ENCODE data around the gene CDAN1. TPM values are rescaled to one million over a fixed set of nuclear protein-coding genes. Genes with fewer than 3 reads are reported as not detected.

The CDAN1 gene
- polyA plus RNA-seq (2013, experiment 1 of 2) = 7.9 TPM
- 7.9 TPM for polyA plus RNA-seq (2013, experiment 2 of 2)

- H3K9ac ChIP-seq (ENCODE audit: low read depth, low read length, poor library complexity) = peak within 1 kb of the TSS; percentile 96
- peak within 1 kb of the TSS; percentile 96 for H2AFZ ChIP-seq (ENCODE audit: low read length)
- WGBS, 2 donors (ENCODE audit: extremely low coverage in 2 of 2, insufficient read length in 2 of 2, insufficient replicate concordance in 1 of 2) = no CpG with 5 or more reads among the region's 76 CpGs
- H3K4ac ChIP-seq (ENCODE audit: low read length) = no peak within 1 kb of the TSS
- peaks cover 26 to 38% of the 10 kb centered on the region in 2 donors for H3K36me3 ChIP-seq (replicated peaks in 1 of 2; ENCODE audit: control insufficient read depth in 2 of 2, insufficient read depth in 2 of 2, low read length in 2 of 2)
- H2BK15ac ChIP-seq (ENCODE audit: low read length) = peak within 1 kb of the TSS; percentile 39
- no peak within 1 kb of the TSS for H4K91ac ChIP-seq (ENCODE audit: low read depth, low read length, poor library complexity)
- H3K27me3 ChIP-seq (ENCODE audit: control insufficient read depth in 3 of 3, insufficient read depth in 3 of 3, low read depth in 1 of 3, low read length in 3 of 3) = no peaks in the 10 kb centered on the region
- peak within 1 kb of the TSS; percentile 65 for H2AK5ac ChIP-seq (ENCODE audit: low read depth, low read length)
- H4K8ac ChIP-seq (ENCODE audit: low read depth, low read length) = no peak within 1 kb of the TSS
- H3K9me3 ChIP-seq (replicated peaks in 1 of 2; ENCODE audit: control insufficient read depth in 2 of 2, insufficient read depth in 1 of 2, low read depth in 1 of 2, low read length in 2 of 2) = no peaks in the 10 kb centered on the region
- peak within 1 kb of the TSS; percentile 72 for H3K27ac ChIP-seq (replicated peaks; ENCODE audit: low read length)
- H3K4me1 ChIP-seq (ENCODE audit: control insufficient read depth in 2 of 2, insufficient read depth in 1 of 2, low read depth in 1 of 2, low read length in 2 of 2) = peaks cover 3% of the 10 kb centered on the region in 2 donors
- H3K14ac ChIP-seq (ENCODE audit: low read length) = no peak within 1 kb of the TSS
- peak within 1 kb of the TSS; percentile 96 for H3K23ac ChIP-seq (ENCODE audit: low read depth, low read length, poor library complexity)
- peak; percentile 86 for DNase-seq (ENCODE audit: low spot score)
- peak within 1 kb of the TSS; percentile 88 for H3K4me2 ChIP-seq (ENCODE audit: insufficient read depth, low read length, poor library complexity, severe bottlenecking)
- H3K4me3 ChIP-seq (ENCODE audit: low read length in 2 of 2) = peak within 1 kb of the TSS; percentile 94 to 98
- H3K79me1 ChIP-seq (ENCODE audit: low read depth, low read length) = no peaks in the 10 kb centered on the region
- H2BK120ac ChIP-seq (ENCODE audit: low read depth, low read length) = no peak within 1 kb of the TSS
- peak within 1 kb of the TSS; percentile 95 for H3K18ac ChIP-seq (ENCODE audit: low read length)
- H2BK12ac ChIP-seq (ENCODE audit: low read length) = no peak within 1 kb of the TSS
- H2BK5ac ChIP-seq (ENCODE audit: low read length) = peak within 1 kb of the TSS; percentile 45
Measured at GRCh38 chr15:42736793-42737528, at the start of gene CDAN1. TSS of gene CDAN1 (minus strand) at chr15:42737128. CDS start at chr15:42737102, 26 bp downstream.

- no CpG with 5 or more reads among the region's 2 CpGs for WGBS, 2 donors (ENCODE audit: extremely low coverage in 2 of 2, insufficient read length in 2 of 2, insufficient replicate concordance in 1 of 2)
Measured at GRCh38 chr15:42785569-42785968, 48.6 kb upstream of the CDAN1 start.

GRCh38 chr15:42784705-42785104 is 47.8 kb upstream of the CDAN1 start:
- no peak overlapping the region for H3K4me3 ChIP-seq (ENCODE audit: low read length in 2 of 2)
- no peaks in the 10 kb centered on the region for H3K9me3 ChIP-seq (replicated peaks in 1 of 2; ENCODE audit: control insufficient read depth in 2 of 2, insufficient read depth in 1 of 2, low read depth in 1 of 2, low read length in 2 of 2)
- no peak overlapping the region for H2BK15ac ChIP-seq (ENCODE audit: low read length)
- H3K23ac ChIP-seq (ENCODE audit: low read depth, low read length, poor library complexity) = no peak overlapping the region
- H4K8ac ChIP-seq (ENCODE audit: low read depth, low read length) = no peak overlapping the region
- no peak overlapping the region for H2BK120ac ChIP-seq (ENCODE audit: low read depth, low read length)
- H4K91ac ChIP-seq (ENCODE audit: low read depth, low read length, poor library complexity) = no peak overlapping the region
- no CpG with 5 or more reads among the region's 1 CpG for WGBS, 2 donors (ENCODE audit: extremely low coverage in 2 of 2, insufficient read length in 2 of 2, insufficient replicate concordance in 1 of 2)
- H2BK12ac ChIP-seq (ENCODE audit: low read length) = no peak overlapping the region
- no peak overlapping the region for H3K9ac ChIP-seq (ENCODE audit: low read depth, low read length, poor library complexity)
- H3K14ac ChIP-seq (ENCODE audit: low read length) = no peak overlapping the region
- no peak overlapping the region for H2BK5ac ChIP-seq (ENCODE audit: low read length)
- H3K4me2 ChIP-seq (ENCODE audit: insufficient read depth, low read length, poor library complexity, severe bottlenecking) = no peak overlapping the region
- no peak overlapping the region for H3K4ac ChIP-seq (ENCODE audit: low read length)
- H3K27ac ChIP-seq (replicated peaks; ENCODE audit: low read length) = no peak overlapping the region
- no peak overlapping the region for H3K18ac ChIP-seq (ENCODE audit: low read length)
- no peaks in the 10 kb centered on the region for H3K79me1 ChIP-seq (ENCODE audit: low read depth, low read length)
- H3K36me3 ChIP-seq (replicated peaks in 1 of 2; ENCODE audit: control insufficient read depth in 2 of 2, insufficient read depth in 2 of 2, low read length in 2 of 2) = peaks cover 3 to 13% of the 10 kb centered on the region in 2 donors
- H3K4me1 ChIP-seq (ENCODE audit: control insufficient read depth in 2 of 2, insufficient read depth in 1 of 2, low read depth in 1 of 2, low read length in 2 of 2) = no peaks in the 10 kb centered on the region
- H2AK5ac ChIP-seq (ENCODE audit: low read depth, low read length) = no peak overlapping the region
- DNase-seq (ENCODE audit: low spot score) = no peak
- no peak overlapping the region for H2AFZ ChIP-seq (ENCODE audit: low read length)
- H3K27me3 ChIP-seq (ENCODE audit: control insufficient read depth in 3 of 3, insufficient read depth in 3 of 3, low read depth in 1 of 3, low read length in 3 of 3) = no peaks in the 10 kb centered on the region

More at GRCh38 chr15:42785569-42785968, 48.6 kb upstream of the CDAN1 start:
- H3K79me1 ChIP-seq (ENCODE audit: low read depth, low read length) = no peaks in the 10 kb centered on the region
- H2AFZ ChIP-seq (ENCODE audit: low read length) = no peak overlapping the region
- H3K4me3 ChIP-seq (ENCODE audit: low read length in 2 of 2) = no peak overlapping the region
- H3K9me3 ChIP-seq (replicated peaks in 1 of 2; ENCODE audit: control insufficient read depth in 2 of 2, insufficient read depth in 1 of 2, low read depth in 1 of 2, low read length in 2 of 2) = no peaks in the 10 kb centered on the region
- no peak overlapping the region for H3K23ac ChIP-seq (ENCODE audit: low read depth, low read length, poor library complexity)
- H2BK12ac ChIP-seq (ENCODE audit: low read length) = no peak overlapping the region
- no peak overlapping the region for H2BK5ac ChIP-seq (ENCODE audit: low read length)
- H3K4ac ChIP-seq (ENCODE audit: low read length) = no peak overlapping the region
- no peak overlapping the region for H3K4me2 ChIP-seq (ENCODE audit: insufficient read depth, low read length, poor library complexity, severe bottlenecking)
- peaks cover 3 to 13% of the 10 kb centered on the region in 2 donors for H3K36me3 ChIP-seq (replicated peaks in 1 of 2; ENCODE audit: control insufficient read depth in 2 of 2, insufficient read depth in 2 of 2, low read length in 2 of 2)
- no peak overlapping the region for H2BK120ac ChIP-seq (ENCODE audit: low read depth, low read length)
- no peak overlapping the region for H3K9ac ChIP-seq (ENCODE audit: low read depth, low read length, poor library complexity)
- no peak overlapping the region for H4K8ac ChIP-seq (ENCODE audit: low read depth, low read length)
- no peak overlapping the region for H2AK5ac ChIP-seq (ENCODE audit: low read depth, low read length)
- H3K4me1 ChIP-seq (ENCODE audit: control insufficient read depth in 2 of 2, insufficient read depth in 1 of 2, low read depth in 1 of 2, low read length in 2 of 2) = no peaks in the 10 kb centered on the region
- H2BK15ac ChIP-seq (ENCODE audit: low read length) = no peak overlapping the region
- DNase-seq (ENCODE audit: low spot score) = no peak
- no peak overlapping the region for H3K18ac ChIP-seq (ENCODE audit: low read length)
- H3K27ac ChIP-seq (replicated peaks; ENCODE audit: low read length) = no peak overlapping the region
- H3K14ac ChIP-seq (ENCODE audit: low read length) = no peak overlapping the region
- H3K27me3 ChIP-seq (ENCODE audit: control insufficient read depth in 3 of 3, insufficient read depth in 3 of 3, low read depth in 1 of 3, low read length in 3 of 3) = no peaks in the 10 kb centered on the region
- H4K91ac ChIP-seq (ENCODE audit: low read depth, low read length, poor library complexity) = no peak overlapping the region

GRCh38 chr15:42782716-42783115 is 45.8 kb upstream of the CDAN1 start:
- H2BK15ac ChIP-seq (ENCODE audit: low read length) = no peak overlapping the region
- H3K79me1 ChIP-seq (ENCODE audit: low read depth, low read length) = no peaks in the 10 kb centered on the region
- H3K18ac ChIP-seq (ENCODE audit: low read length) = no peak overlapping the region
- H3K27me3 ChIP-seq (ENCODE audit: control insufficient read depth in 3 of 3, insufficient read depth in 3 of 3, low read depth in 1 of 3, low read length in 3 of 3) = no peaks in the 10 kb centered on the region
- WGBS, 2 donors (ENCODE audit: extremely low coverage in 2 of 2, insufficient read length in 2 of 2, insufficient replicate concordance in 1 of 2) = no CpG with 5 or more reads among the region's 4 CpGs
- H3K23ac ChIP-seq (ENCODE audit: low read depth, low read length, poor library complexity) = no peak overlapping the region
- no peaks in the 10 kb centered on the region for H3K9me3 ChIP-seq (replicated peaks in 1 of 2; ENCODE audit: control insufficient read depth in 2 of 2, insufficient read depth in 1 of 2, low read depth in 1 of 2, low read length in 2 of 2)
- H3K9ac ChIP-seq (ENCODE audit: low read depth, low read length, poor library complexity) = no peak overlapping the region
- DNase-seq (ENCODE audit: low spot score) = no peak
- no peak overlapping the region for H2AK5ac ChIP-seq (ENCODE audit: low read depth, low read length)
- no peak overlapping the region for H4K8ac ChIP-seq (ENCODE audit: low read depth, low read length)
- H3K27ac ChIP-seq (replicated peaks; ENCODE audit: low read length) = no peak overlapping the region
- H2BK120ac ChIP-seq (ENCODE audit: low read depth, low read length) = no peak overlapping the region
- H3K4me2 ChIP-seq (ENCODE audit: insufficient read depth, low read length, poor library complexity, severe bottlenecking) = no peak overlapping the region
- H2BK5ac ChIP-seq (ENCODE audit: low read length) = no peak overlapping the region
- no peak overlapping the region for H3K4ac ChIP-seq (ENCODE audit: low read length)
- no peaks in the 10 kb centered on the region for H3K4me1 ChIP-seq (ENCODE audit: control insufficient read depth in 2 of 2, insufficient read depth in 1 of 2, low read depth in 1 of 2, low read length in 2 of 2)
- no peak overlapping the region for H4K91ac ChIP-seq (ENCODE audit: low read depth, low read length, poor library complexity)
- no peak overlapping the region for H3K4me3 ChIP-seq (ENCODE audit: low read length in 2 of 2)
- peaks cover 3 to 13% of the 10 kb centered on the region in 2 donors for H3K36me3 ChIP-seq (replicated peaks in 1 of 2; ENCODE audit: control insufficient read depth in 2 of 2, insufficient read depth in 2 of 2, low read length in 2 of 2)
- no peak overlapping the region for H3K14ac ChIP-seq (ENCODE audit: low read length)
- H2AFZ ChIP-seq (ENCODE audit: low read length) = no peak overlapping the region
- H2BK12ac ChIP-seq (ENCODE audit: low read length) = no peak overlapping the region
